Esophagus (tissue), 2 donors: Measurements from ENCODE around the gene LRRC4C. TPM values are rescaled to one million over a fixed set of nuclear protein-coding genes. Genes with fewer than 3 reads are reported as not detected.
"Not testable (repeated sequence)": the region's sequence is repeated elsewhere in the genome, so short reads cannot be mapped to it uniquely, and the experiment has no call there.

Experiments
- H3K27ac ChIP-seq, 2 donors: one replicate each; pipeline ENCODE4 v1.5.1; 2013; ENCODE audit warnings: low read depth in 2 of 2, mild to moderate bottlenecking in 2 of 2, inconsistent platforms in 1 of 2, low read length in 1 of 2, moderate library complexity in 1 of 2
- H3K27me3 ChIP-seq, 2 donors: one replicate each; pipeline ENCODE4 v1.6.1; 2013; ENCODE audit warnings: low read length in 2 of 2, control low read depth in 1 of 2, mild to moderate bottlenecking in 1 of 2; ENCODE audit not compliant: insufficient read depth in 2 of 2, control insufficient read depth in 1 of 2
- H3K36me3 ChIP-seq, 2 donors: one replicate each; pipeline ENCODE4 v1.6.1; 2013; ENCODE audit warnings: low read length in 1 of 2; ENCODE audit not compliant: control insufficient read depth in 2 of 2, insufficient read depth in 2 of 2
- H3K4me1 ChIP-seq, 2 donors: one replicate each; pipeline ENCODE4 v1.6.1; 2013; ENCODE audit warnings: low read length in 1 of 2; ENCODE audit not compliant: control insufficient read depth in 2 of 2, insufficient read depth in 2 of 2
- H3K4me3 ChIP-seq, 2 donors: one replicate each; pipeline ENCODE4 v1.5.1; 2013; ENCODE audit warnings: low read length in 2 of 2, mild to moderate bottlenecking in 2 of 2, low read depth in 1 of 2, moderate library complexity in 1 of 2
- H3K9me3 ChIP-seq, 2 donors: one replicate each; pipeline ENCODE4 v1.6.1; 2013; ENCODE audit warnings: mild to moderate bottlenecking in 2 of 2, low read depth in 1 of 2, low read length in 1 of 2, moderate library complexity in 1 of 2; ENCODE audit not compliant: control insufficient read depth in 2 of 2, insufficient read depth in 1 of 2
- WGBS, 2 donors: extraction: QIAGEN DNeasy Blood & Tissue Kit; methylation state at CpG; one replicate each; pipeline ENCODE4 v1.1.7; 2013; 5-methylcytosine and 5-hydroxymethylcytosine counted together
- polyA plus RNA-seq, 2 donors: library from polyadenylated mRNA; stranded (reverse); fragments of 200-250 nt; gene quantifications; one replicate each; pipeline ENCODE4 v1.2.3, GENCODE V29; 2013
- donor health status: healthy with polysubstance abuse.
- donor health status: Bipolar disorder and iron deficiency.

Gene LRRC4C
- polyA plus RNA-seq, 2 donors: 0.04 to 0.12 TPM

GRCh38 chr11:40183073-40184064 is 1276.1 kb downstream of the LRRC4C start:
- no peaks in the 10 kb centered on the region for H3K4me1 ChIP-seq
- H3K9me3 ChIP-seq: no peaks in the 10 kb centered on the region
- H3K27ac ChIP-seq: no peak overlapping the region
- H3K4me3 ChIP-seq: no peak overlapping the region
- 48 to 54% methylated on average over 5 of the region's 5 CpGs for WGBS, 2 donors
- H3K27me3 ChIP-seq: no peaks in the 10 kb centered on the region
- H3K36me3 ChIP-seq: no peaks in the 10 kb centered on the region

GRCh38 chr11:40179541-40179940 is 1279.9 kb downstream of the LRRC4C start:
- Histone ChIP-seq H3K9me3 (no peaks in the 10 kb centered on the region), H3K4me3 (no peak overlapping the region), H3K4me1 (no peaks in the 10 kb centered on the region), H3K27me3 (no peaks in the 10 kb centered on the region), H3K27ac (no peak overlapping the region), H3K36me3 (no peaks in the 10 kb centered on the region)
- WGBS, 2 donors: 85 to 86% methylated on average over 6 of the region's 6 CpGs

GRCh38 chr11:40178470-40178869 is 1281.0 kb downstream of the LRRC4C start:
- H3K4me1 ChIP-seq: no peaks in the 10 kb centered on the region
- no peaks in the 10 kb centered on the region for H3K27me3 ChIP-seq
- no peaks in the 10 kb centered on the region for H3K36me3 ChIP-seq
- WGBS, 2 donors: 66 to 70% methylated on average over 2 of the region's 2 CpGs
- H3K27ac ChIP-seq: no peak overlapping the region
- no peaks in the 10 kb centered on the region for H3K9me3 ChIP-seq
- no peak overlapping the region for H3K4me3 ChIP-seq

- Histone ChIP-seq H3K27me3 (no peaks in the 10 kb centered on the region), H3K36me3 (no peaks in the 10 kb centered on the region), H3K9me3 (no peaks in the 10 kb centered on the region), H3K27ac (no peak overlapping the region), H3K4me3 (no peak overlapping the region), H3K4me1 (no peaks in the 10 kb centered on the region)
- 96 to 98% methylated on average over 3 of the region's 3 CpGs for WGBS, 2 donors
Measured at GRCh38 chr11:40175980-40176379, 1283.5 kb downstream of the LRRC4C start.

GRCh38 chr11:40170078-40170477 is 1289.4 kb downstream of the LRRC4C start:
- no peak overlapping the region for H3K27ac ChIP-seq
- WGBS, 2 donors: 32% methylated on average over 2 of the region's 2 CpGs
- no peak overlapping the region for H3K4me3 ChIP-seq

GRCh38 chr11:40168414-40168813 is 1291.0 kb downstream of the LRRC4C start:
- no peaks in the 10 kb centered on the region for H3K4me1 ChIP-seq
- WGBS, 2 donors: 83 to 92% methylated on average over 1 of the region's 1 CpG
- H3K27me3 ChIP-seq: no peaks in the 10 kb centered on the region
- H3K4me3 ChIP-seq: no peak overlapping the region
- no peaks in the 10 kb centered on the region for H3K9me3 ChIP-seq
- no peaks in the 10 kb centered on the region for H3K36me3 ChIP-seq
- H3K27ac ChIP-seq: no peak overlapping the region

More at GRCh38 chr11:40170078-40170477, 1289.4 kb downstream of the LRRC4C start:
- H3K9me3 ChIP-seq: no peaks in the 10 kb centered on the region
- no peaks in the 10 kb centered on the region for H3K4me1 ChIP-seq
- no peaks in the 10 kb centered on the region for H3K36me3 ChIP-seq
- no peaks in the 10 kb centered on the region for H3K27me3 ChIP-seq

- not testable (repeated sequence) for H3K4me1 ChIP-seq, H3K9me3 ChIP-seq, H3K4me3 ChIP-seq, H3K27me3 ChIP-seq, H3K36me3 ChIP-seq, H3K27ac ChIP-seq
- WGBS, 2 donors: 85 to 88% methylated on average over 5 of the region's 5 CpGs
Measured at GRCh38 chr11:40167805-40168204, 1291.6 kb downstream of the LRRC4C start.

- 61 to 68% methylated on average over 4 of the region's 4 CpGs for WGBS, 2 donors
Measured at GRCh38 chr11:40166892-40167291, 1292.6 kb downstream of the LRRC4C start.

GRCh38 chr11:40162901-40163883 is 1296.3 kb downstream of the LRRC4C start:
- Histone ChIP-seq H3K4me3 (no peak overlapping the region), H3K27me3 (no peaks in the 10 kb centered on the region), H3K27ac (no peak overlapping the region), H3K9me3 (no peaks in the 10 kb centered on the region), H3K36me3 (no peaks in the 10 kb centered on the region), H3K4me1 (no peaks in the 10 kb centered on the region)
- 41 to 45% methylated on average over 4 of the region's 4 CpGs for WGBS, 2 donors

More at GRCh38 chr11:40166892-40167291, 1292.6 kb downstream of the LRRC4C start:
- Histone ChIP-seq H3K36me3 (no peaks in the 10 kb centered on the region), H3K9me3 (no peaks in the 10 kb centered on the region), H3K4me1 (no peaks in the 10 kb centered on the region), H3K4me3 (no peak overlapping the region), H3K27ac (no peak overlapping the region), H3K27me3 (no peaks in the 10 kb centered on the region)
